Mesenchymal stem cell (in vitro differentiated cells and primary cell): ENCODE data around the gene VGLL4.

ENCODE experiments used
- DNase-seq: peaks from one replicate; pipeline ENCODE4 v3.0.0-alpha.2; 2013
- H2AFZ ChIP-seq: one replicate; pipeline ENCODE4 v1.6.1; 2013; ENCODE audit warnings: low read depth, mild to moderate bottlenecking, control low read depth, inconsistent platforms, low read length, moderate library complexity
- H2AK5ac ChIP-seq: 2 replicates; pipeline ENCODE4 v1.6.1; 2013; ENCODE audit warnings: low read length, moderate library complexity, mild to moderate bottlenecking, inconsistent platforms; ENCODE audit not compliant: severe bottlenecking
- H2BK120ac ChIP-seq: one replicate; pipeline ENCODE4 v1.6.1; 2013; ENCODE audit warnings: low read depth, mild to moderate bottlenecking, inconsistent platforms, low read length, moderate library complexity
- H2BK12ac ChIP-seq, 2 experiments: one replicate each; pipeline ENCODE4 v1.6.1; 2013; ENCODE audit warnings: inconsistent platforms in 2 of 2, low read length in 2 of 2, mild to moderate bottlenecking in 2 of 2, moderate library complexity in 2 of 2, control low read depth in 1 of 2
- H2BK15ac ChIP-seq: one replicate; pipeline ENCODE4 v1.6.1; 2013; ENCODE audit warnings: mild to moderate bottlenecking, low read depth, inconsistent platforms; ENCODE audit not compliant: poor library complexity, severe bottlenecking
- H2BK5ac ChIP-seq: 2 replicates; pipeline ENCODE4 v1.6.1; 2013; ENCODE audit warnings: low read depth, mild to moderate bottlenecking, low read length, control low read depth, inconsistent platforms; ENCODE audit not compliant: poor library complexity, severe bottlenecking
- H3K14ac ChIP-seq, 2 experiments: one replicate each; pipeline ENCODE4 v1.6.1; 2013; ENCODE audit warnings: inconsistent platforms in 2 of 2, low read length in 2 of 2, control low read depth in 1 of 2, mild to moderate bottlenecking in 1 of 2, moderate library complexity in 1 of 2
- H3K18ac ChIP-seq, 2 experiments: one replicate each; pipeline ENCODE4 v1.6.1; 2013; ENCODE audit warnings: inconsistent platforms in 2 of 2, low read length in 2 of 2, control low read depth in 1 of 2, low read depth in 1 of 2, mild to moderate bottlenecking in 1 of 2
- H3K23ac ChIP-seq, 2 experiments: one replicate each; pipeline ENCODE4 v1.6.1; 2013; ENCODE audit warnings: inconsistent platforms in 2 of 2, low read length in 2 of 2, mild to moderate bottlenecking in 2 of 2, moderate library complexity in 2 of 2, control low read depth in 1 of 2
- H3K27ac ChIP-seq: 2 replicates; pipeline ENCODE4 v1.5.1; 2013; ENCODE audit warnings: mild to moderate bottlenecking, moderate library complexity, low read length, control low read depth, inconsistent platforms; ENCODE audit not compliant: poor library complexity, severe bottlenecking
- H3K27me3 ChIP-seq, 2 experiments: 2 replicates each; pipeline versions ENCODE4 v1.6.1 to v1.7.0; 2013; ENCODE audit warnings: low read length in 2 of 2, mild to moderate bottlenecking in 2 of 2, moderate library complexity in 2 of 2, control low read depth in 1 of 2, inconsistent platforms in 1 of 2; ENCODE audit not compliant: control insufficient read depth in 1 of 2, insufficient read depth in 1 of 2
- H3K36me3 ChIP-seq, 2 experiments: 2 replicates each; pipeline versions ENCODE4 v1.6.1 to v1.7.0; 2013; ENCODE audit warnings: low read length in 2 of 2, control low read depth in 1 of 2, inconsistent platforms in 1 of 2, low read depth in 1 of 2, mild to moderate bottlenecking in 1 of 2; ENCODE audit not compliant: insufficient read depth in 2 of 2, control insufficient read depth in 1 of 2
- H3K4ac ChIP-seq, 2 experiments: one replicate each; pipeline ENCODE4 v1.6.1; 2013; ENCODE audit warnings: inconsistent platforms in 2 of 2, low read length in 2 of 2, mild to moderate bottlenecking in 2 of 2, moderate library complexity in 2 of 2, control low read depth in 1 of 2, low read depth in 1 of 2
- H3K4me1 ChIP-seq: 2 replicates; pipeline ENCODE4 v1.6.1; 2013; ENCODE audit warnings: low read depth, low read length, control low read depth; ENCODE audit not compliant: control insufficient read depth, insufficient read depth
- H3K4me2 ChIP-seq: 2 replicates; pipeline ENCODE4 v1.6.1; 2013; ENCODE audit warnings: low read length, mild to moderate bottlenecking, inconsistent platforms; ENCODE audit not compliant: poor library complexity, severe bottlenecking
- H3K4me3 ChIP-seq, 2 experiments: 2 replicates each; pipeline versions ENCODE4 v1.5.1 to v1.7.0; 2013; ENCODE audit warnings: low read length in 2 of 2, mild to moderate bottlenecking in 2 of 2, control low read depth in 1 of 2, low read depth in 1 of 2; ENCODE audit not compliant: insufficient read depth in 1 of 2
- H3K79me1 ChIP-seq: replicated peaks from 2 replicates; pipeline ENCODE4 v1.6.1; 2013; ENCODE audit warnings: mild to moderate bottlenecking, control low read depth, low read length, inconsistent platforms; ENCODE audit not compliant: poor library complexity, severe bottlenecking
- H3K9ac ChIP-seq: 2 replicates; pipeline ENCODE4 v1.7.0; 2013; ENCODE audit warnings: mild to moderate bottlenecking, low read length, moderate library complexity
- H3K9me3 ChIP-seq: 2 replicates; pipeline ENCODE4 v1.7.0; 2013; ENCODE audit warnings: mild to moderate bottlenecking, low read length; ENCODE audit not compliant: control insufficient read depth
- H4K8ac ChIP-seq: one replicate; pipeline ENCODE4 v1.6.1; 2013; ENCODE audit warnings: inconsistent platforms, mild to moderate bottlenecking, low read length, moderate library complexity
- H4K91ac ChIP-seq: one replicate; pipeline ENCODE4 v1.6.1; 2013; ENCODE audit warnings: mild to moderate bottlenecking, low read length, inconsistent platforms
- WGBS: methylation state at CpG from one replicate; pipeline ENCODE4 v1.1.7; 2013; ENCODE audit warnings: mixed read lengths; 5-methylcytosine and 5-hydroxymethylcytosine counted together

Gene VGLL4

GRCh38 chr3:11541321-11542303 lies 102.1 kb downstream of the VGLL4 start:
- Histone ChIP-seq H2AK5ac (peak overlapping the region; percentile 7), H3K23ac (no peak overlapping the region), H3K18ac (no peak overlapping the region), H4K8ac (no peak overlapping the region), H3K4me2 (no peak overlapping the region), H3K79me1 (peaks cover 33% of the 10 kb centered on the region), H4K91ac (peak overlapping the region; percentile 57), H3K9ac (no peak overlapping the region), H3K27me3 (no peaks in the 10 kb centered on the region), H3K4ac (peak overlapping the region in 1 of 2 experiments; percentile 64), H3K9me3 (no peaks in the 10 kb centered on the region), H2BK12ac (no peak overlapping the region), H2AFZ (no peak overlapping the region), H2BK5ac (no peak overlapping the region), H3K14ac (no peak overlapping the region), H3K4me1 (peaks cover 31% of the 10 kb centered on the region), H2BK15ac (no peak overlapping the region), H2BK120ac (no peak overlapping the region), H3K4me3 (no peak overlapping the region), H3K36me3 (peaks cover 0 to 10% of the 10 kb centered on the region in 2 experiments), H3K27ac (no peak overlapping the region)
- no peak for DNase-seq
- 93% methylated on average over 16 of the region's 16 CpGs for WGBS

DNA sequence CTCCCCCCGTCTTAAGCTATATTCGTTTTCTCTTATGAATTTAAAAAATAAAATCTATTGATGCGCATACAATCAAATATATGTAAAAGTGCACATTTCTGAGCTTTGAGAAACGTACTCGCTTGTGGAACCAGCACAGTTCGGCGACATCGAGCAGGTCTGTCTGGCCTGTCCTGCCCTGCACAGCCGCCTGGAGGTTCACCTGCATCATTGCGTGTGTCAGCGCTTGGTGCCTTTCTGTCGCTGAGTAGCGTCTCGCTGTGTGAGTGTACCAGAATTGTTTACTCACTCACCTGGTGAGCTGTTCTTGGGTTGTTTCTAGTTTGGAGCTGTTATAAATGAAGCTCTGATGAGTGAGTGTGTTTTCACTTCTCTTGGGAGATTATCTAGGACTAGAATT lies 104.0 kb downstream of the VGLL4 start:
- Histone ChIP-seq H2AFZ (no peak overlapping the region), H3K4me3 (no peak overlapping the region), H3K9me3 (no peaks in the 10 kb centered on the region), H2AK5ac (no peak overlapping the region), H3K4me2 (no peak overlapping the region), H4K8ac (no peak overlapping the region), H2BK15ac (no peak overlapping the region), H2BK5ac (no peak overlapping the region), H3K27me3 (no peaks in the 10 kb centered on the region), H3K27ac (no peak overlapping the region), H3K23ac (no peak overlapping the region), H4K91ac (no peak overlapping the region), H3K18ac (no peak overlapping the region), H3K4me1 (peaks cover 29% of the 10 kb centered on the region), H3K79me1 (peaks cover 28% of the 10 kb centered on the region), H2BK12ac (no peak overlapping the region), H3K4ac (no peak overlapping the region), H3K14ac (no peak overlapping the region), H3K36me3 (peaks cover 0 to 15% of the 10 kb centered on the region in 2 experiments), H2BK120ac (no peak overlapping the region), H3K9ac (no peak overlapping the region)
- DNase-seq: no peak
- 91% methylated on average over 14 of the region's 14 CpGs for WGBS

DNA sequence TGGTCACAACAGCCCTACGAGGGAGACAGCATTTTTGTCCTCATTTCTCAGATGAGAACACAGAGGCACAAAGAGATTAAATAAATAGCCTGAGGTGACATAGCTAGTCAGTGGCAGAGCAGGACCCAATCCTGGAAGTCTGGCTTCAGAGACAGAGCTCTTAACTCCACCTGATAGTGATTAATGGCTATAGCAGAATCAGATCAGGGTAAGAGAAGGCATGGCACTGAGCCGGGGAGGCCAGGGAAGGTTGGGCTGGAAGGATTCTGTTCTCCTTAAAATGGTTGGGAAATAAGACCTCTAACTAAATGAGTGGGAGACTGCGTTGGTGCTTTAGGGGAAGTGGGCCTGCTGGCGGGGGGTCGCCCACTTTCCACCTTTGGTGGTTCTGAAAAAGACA lies 104.5 kb downstream of the VGLL4 start:
- Histone ChIP-seq H2BK12ac (no peak overlapping the region), H3K9ac (no peak overlapping the region), H3K27me3 (no peaks in the 10 kb centered on the region), H3K23ac (no peak overlapping the region), H2BK5ac (no peak overlapping the region), H2BK120ac (no peak overlapping the region), H3K36me3 (peaks cover 0 to 18% of the 10 kb centered on the region in 2 experiments), H3K27ac (no peak overlapping the region), H3K14ac (no peak overlapping the region), H3K18ac (no peak overlapping the region), H4K91ac (no peak overlapping the region), H2BK15ac (no peak overlapping the region), H2AK5ac (no peak overlapping the region), H3K9me3 (no peaks in the 10 kb centered on the region), H3K79me1 (peaks cover 28% of the 10 kb centered on the region), H3K4me1 (peaks cover 29% of the 10 kb centered on the region), H3K4me2 (no peak overlapping the region), H3K4ac (no peak overlapping the region), H4K8ac (no peak overlapping the region), H2AFZ (no peak overlapping the region), H3K4me3 (no peak overlapping the region)
- DNase-seq: no peak
- WGBS: 95% methylated on average over 4 of the region's 5 CpGs

- Histone ChIP-seq H3K27ac (no peak overlapping the region), H2BK15ac (no peak overlapping the region), H3K36me3 (peaks cover 0 to 18% of the 10 kb centered on the region in 2 experiments), H2BK12ac (no peak overlapping the region), H4K91ac (no peak overlapping the region), H2AFZ (no peak overlapping the region), H3K14ac (no peak overlapping the region), H3K79me1 (peaks cover 24% of the 10 kb centered on the region), H2BK120ac (no peak overlapping the region), H3K27me3 (no peaks in the 10 kb centered on the region), H3K4ac (no peak overlapping the region), H3K4me1 (peaks cover 27% of the 10 kb centered on the region), H3K4me3 (no peak overlapping the region), H4K8ac (no peak overlapping the region), H2AK5ac (no peak overlapping the region), H3K18ac (no peak overlapping the region), H2BK5ac (no peak overlapping the region), H3K4me2 (no peak overlapping the region), H3K23ac (no peak overlapping the region), H3K9me3 (no peaks in the 10 kb centered on the region), H3K9ac (no peak overlapping the region)
- no peak for DNase-seq
- 85% methylated on average over 1 of the region's 3 CpGs for WGBS
Observed at GRCh38 chr3:11538581-11538980, 105.1 kb downstream of the VGLL4 start.
